HG02943 (cell line): ENCODE results near the gene PRKN.

Source experiments
- ATAC-seq: cut with Tn5 transposase; IDR thresholded peaks from one replicate; pipeline ENCODE4 v1.9.1; 2021; ENCODE audit warnings: mild to moderate bottlenecking, low read depth, moderate library complexity; ENCODE audit not compliant: unreplicated experiment

Gene PRKN

DNA sequence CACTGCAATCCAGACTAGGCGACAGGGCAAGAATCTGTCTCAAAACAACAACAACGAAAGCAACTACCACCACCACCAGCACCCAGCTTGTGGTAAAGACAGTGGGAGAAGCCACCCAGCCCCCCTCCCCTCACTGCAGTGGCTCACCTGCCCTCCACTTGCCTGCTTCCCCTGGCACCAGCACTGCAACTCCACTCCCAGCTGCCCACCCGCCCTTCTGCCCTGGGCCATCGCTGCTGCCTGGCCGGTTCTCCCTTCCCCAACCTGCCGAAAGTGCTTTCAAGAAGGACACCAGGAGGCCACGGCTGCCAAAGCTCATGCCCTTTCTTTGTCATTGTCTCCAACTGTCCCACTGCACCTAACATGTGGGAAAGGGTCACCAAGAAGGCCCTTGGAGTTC lies 1359.1 kb downstream of the PRKN start:
- ATAC-seq: no peak

- no peak for ATAC-seq
Observed at GRCh38 chr6:161367472-161367871, 1360.1 kb downstream of the PRKN start.

- ATAC-seq: no peak
Observed at GRCh38 chr6:161366301-161366923, 1361.2 kb downstream of the PRKN start.

DNA sequence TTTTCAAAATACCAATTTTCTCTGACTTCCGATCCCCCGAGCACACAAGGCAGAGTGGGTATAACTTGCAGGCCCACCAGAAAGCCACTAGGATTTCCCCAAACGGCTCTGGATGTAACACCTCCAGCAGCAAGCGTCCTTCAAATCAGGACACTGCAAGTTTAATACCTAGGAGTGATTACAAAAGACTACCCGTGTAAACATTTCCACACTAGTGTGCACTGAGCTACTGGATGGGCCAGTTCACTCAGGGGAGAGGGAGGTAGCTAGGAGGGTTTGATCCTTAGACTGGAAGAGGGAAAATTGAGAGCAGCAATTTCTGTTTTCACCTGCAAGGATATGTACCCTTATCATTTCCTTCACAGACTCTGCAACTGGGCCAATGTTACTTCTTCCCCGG lies 1361.9 kb downstream of the PRKN start:
- ATAC-seq: no peak

DNA sequence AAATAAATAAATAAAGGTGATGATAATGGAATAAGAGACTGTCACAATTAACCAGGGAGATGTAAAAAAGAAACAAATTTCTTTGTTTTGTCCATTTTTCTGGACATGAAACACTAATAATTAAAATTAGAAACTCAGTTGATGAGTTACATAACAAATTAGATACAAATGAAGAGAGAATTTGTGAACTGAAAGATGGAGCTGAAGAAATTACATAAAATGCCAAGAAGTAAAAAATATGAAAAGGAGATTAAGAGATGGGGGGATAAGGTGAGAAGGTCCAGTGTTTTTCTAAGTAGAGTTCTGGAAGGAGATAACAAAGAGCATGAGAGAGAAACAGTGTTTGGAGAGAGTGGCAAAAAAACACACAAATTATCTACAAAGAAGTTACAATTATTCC lies 1364.3 kb downstream of the PRKN start:
- ATAC-seq: no peak

DNA sequence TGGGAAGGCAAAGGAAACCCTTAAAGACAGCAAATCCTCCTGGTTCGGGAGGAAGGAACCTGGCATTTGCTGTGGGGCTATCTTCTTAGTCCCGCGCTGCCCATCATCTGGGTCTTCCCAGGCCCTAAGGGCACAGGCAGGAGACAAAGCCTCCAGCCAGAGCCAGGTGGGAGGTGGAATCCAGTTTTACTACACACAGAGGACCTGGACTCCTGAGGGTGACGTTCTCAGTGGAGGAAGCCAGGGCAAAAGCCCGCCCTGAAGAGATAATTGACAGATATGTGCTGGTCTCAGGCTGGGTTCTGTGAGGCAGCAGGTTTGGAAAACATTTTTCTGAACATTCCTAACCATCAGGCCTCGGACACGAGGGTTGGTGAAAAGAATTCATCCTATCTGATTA lies 1365.3 kb downstream of the PRKN start:
- ATAC-seq: no peak

DNA sequence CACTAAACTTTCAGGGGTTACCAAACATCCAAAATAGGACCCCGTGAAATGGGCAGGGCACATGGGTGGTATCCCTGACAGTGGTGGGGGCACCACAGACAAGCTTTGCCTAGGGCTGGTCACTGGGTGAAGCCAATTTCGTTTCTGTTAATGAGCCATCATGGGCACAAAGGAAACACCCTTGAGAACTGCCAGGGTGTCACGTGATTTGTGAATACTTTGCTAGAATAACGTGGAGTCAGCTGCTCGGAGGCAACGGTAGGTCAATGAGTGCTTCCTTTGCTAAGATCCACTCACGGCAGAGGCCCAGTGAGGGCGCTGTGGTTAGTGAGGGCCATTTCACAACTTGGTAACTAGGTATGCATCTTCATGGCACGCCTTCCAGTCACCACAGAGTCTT lies 1366.0 kb downstream of the PRKN start:
- no peak for ATAC-seq

- no peak for ATAC-seq
Observed at GRCh38 chr6:161360520-161360919, 1367.0 kb downstream of the PRKN start.

GRCh38 chr6:161359618-161359945 lies 1368.0 kb downstream of the PRKN start:
- ATAC-seq: no peak

- no peak for ATAC-seq
Observed at GRCh38 chr6:161356167-161356854, 1371.3 kb downstream of the PRKN start.

DNA sequence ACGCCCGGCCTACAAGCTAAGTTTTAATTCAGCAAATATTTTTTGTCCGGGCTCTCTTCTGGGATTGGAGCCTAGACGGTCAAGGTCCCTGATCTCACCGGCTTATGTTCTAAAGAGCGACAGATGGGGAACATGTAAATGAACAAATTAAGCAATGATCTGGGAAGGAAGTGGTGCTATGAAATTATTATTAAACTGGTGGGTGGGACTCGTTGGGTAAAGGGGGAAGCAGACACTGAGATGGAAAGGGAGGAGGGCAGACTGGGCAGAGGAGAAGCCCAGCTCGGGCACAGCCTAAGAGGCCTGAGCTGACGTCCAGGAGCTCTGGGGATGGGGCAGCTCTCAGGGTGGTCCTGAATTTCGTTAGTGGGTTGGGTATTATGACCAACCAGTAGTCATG lies 1371.9 kb downstream of the PRKN start:
- ATAC-seq: no peak

DNA sequence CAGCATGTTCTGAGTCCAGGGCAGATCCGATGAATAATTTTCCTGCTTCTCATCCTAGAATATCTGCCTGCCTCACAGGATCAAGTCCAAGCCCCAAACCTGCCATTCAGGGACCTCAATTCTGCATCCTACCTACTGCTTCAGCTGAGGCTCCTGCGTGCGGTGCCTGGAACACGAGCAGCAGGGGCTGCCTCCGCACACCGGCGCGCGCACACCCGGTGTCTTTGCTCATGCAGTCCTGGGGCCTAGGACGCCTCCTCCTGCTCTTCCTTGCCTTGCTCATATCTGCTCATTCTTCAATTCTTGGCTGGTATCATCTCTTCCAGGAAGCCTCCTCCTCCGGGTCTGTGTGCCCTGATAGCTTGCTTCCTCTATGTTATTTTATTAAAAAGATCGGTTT lies 1372.6 kb downstream of the PRKN start:
- no peak for ATAC-seq

- no peak for ATAC-seq
Observed at GRCh38 chr6:161354276-161354840, 1373.2 kb downstream of the PRKN start.

GRCh38 chr6:161353208-161353613 lies 1374.4 kb downstream of the PRKN start:
- ATAC-seq: no peak

GRCh38 chr6:161351858-161352257 lies 1375.7 kb downstream of the PRKN start:
- ATAC-seq: no peak

DNA sequence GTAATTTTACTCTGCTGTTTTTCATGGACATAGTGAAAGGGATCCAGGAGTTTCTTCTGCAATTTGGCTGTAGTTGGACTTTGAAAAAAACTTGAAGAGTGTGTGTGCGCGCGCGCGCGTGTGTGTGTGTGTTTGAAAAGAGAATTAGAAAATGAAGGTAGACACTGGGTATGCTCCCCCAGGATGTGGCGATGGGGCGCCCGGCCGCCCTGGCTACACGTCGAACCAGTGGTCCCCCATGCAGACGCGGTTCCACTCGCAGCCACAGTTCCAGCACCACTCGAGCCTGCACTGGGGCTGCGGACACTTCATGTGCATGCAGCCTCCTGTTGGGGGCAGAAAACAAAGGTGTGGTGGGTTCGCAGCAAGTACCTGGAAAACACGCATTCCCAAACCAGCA lies 1377.7 kb downstream of the PRKN start:
- ATAC-seq: no peak

DNA sequence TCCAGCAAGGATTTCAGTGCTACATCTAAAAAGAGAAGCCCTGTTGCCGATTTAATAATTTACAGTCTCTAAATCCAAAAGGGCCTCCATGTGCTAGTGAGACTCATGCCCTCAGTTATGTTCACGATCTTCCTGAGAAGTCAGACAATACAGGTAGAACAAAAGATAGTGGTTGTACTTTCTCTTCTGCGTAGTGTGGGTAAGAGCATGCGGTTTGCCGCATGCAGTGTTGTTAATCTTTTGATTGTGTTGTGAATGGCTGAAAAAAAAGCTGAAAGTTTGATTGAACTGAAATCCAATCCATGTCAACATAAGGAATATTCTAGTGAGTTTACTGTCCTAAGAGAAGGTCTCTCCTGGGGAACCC lies 1379.0 kb downstream of the PRKN start:
- ATAC-seq: no peak

DNA sequence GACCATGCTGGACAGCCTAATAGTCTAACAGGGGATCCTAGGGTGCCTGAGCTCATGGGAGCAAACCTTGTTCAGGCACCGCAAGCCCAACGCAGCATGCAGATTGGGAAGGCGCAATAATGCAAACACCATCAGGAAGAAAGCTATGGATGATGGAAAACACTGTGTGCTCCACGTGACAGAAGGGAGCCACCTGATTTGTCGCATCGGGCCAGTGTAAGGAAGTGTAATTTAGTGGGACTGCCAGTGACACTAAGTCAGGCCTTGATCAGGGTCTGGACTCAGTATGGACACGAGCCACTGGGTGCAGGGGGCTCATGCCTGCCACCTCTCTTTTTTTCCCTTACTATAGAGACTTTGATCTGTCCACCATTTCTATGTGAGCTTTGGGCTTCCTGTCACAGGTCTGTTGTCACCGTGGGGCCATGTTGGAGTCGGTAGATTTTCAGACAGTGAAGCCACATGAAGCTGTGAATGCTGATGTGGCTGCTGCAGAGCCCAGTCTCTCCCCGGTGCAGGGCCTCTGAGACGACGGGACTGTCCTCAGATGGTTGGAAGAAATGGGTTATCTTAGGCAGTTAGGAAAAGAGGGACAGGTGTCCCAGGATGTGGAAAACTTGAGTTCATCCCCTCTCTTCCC lies 1379.5 kb downstream of the PRKN start:
- no peak for ATAC-seq

DNA sequence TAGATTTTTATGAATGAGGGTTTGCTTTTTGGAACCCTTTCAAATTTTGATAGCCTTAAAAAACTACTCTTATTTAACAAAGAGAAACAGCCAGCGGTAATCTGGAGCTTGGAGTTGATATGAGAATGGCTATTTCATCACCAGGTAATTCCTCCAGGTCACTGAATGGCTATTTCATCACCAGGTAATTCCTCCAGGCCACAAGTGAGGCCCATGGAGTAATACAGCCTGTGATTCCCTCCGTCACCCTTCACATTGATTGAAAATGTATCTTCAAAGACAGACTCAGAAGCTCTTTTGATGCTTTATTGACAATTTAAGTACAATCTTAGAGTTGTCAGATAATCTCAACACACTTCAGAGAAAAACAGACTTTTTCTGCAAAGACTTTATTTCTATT lies 1380.4 kb downstream of the PRKN start:
- no peak for ATAC-seq

DNA sequence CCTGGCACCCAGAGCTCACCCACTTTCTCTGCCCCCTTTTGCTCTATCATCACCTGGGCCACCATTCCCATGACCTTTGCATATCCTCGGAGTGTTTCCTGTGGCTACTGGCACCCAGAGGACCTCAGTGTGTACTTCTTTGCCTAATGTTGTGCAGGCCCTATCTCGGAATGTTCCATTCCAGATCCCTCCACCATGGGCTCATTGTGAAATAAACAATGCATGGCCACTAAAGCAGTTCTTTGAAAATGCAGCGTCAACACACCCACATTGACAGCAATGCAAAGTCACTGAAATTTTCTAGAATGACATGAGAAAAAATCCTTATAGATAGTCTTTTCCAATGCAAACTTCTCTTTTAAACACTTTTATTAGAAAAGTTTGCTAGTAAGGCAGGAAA lies 1380.8 kb downstream of the PRKN start:
- no peak for ATAC-seq

- no peak for ATAC-seq
Observed at GRCh38 chr6:161344626-161345025, 1382.9 kb downstream of the PRKN start.

- ATAC-seq: no peak
Observed at GRCh38 chr6:161342039-161342438, 1385.5 kb downstream of the PRKN start.
